ENCODE data around the gene SRRM2.
A peak's percentile ranks its signal among the peaks of the same experiment; 100 is the strongest.

The SRRM2 gene

DNA sequence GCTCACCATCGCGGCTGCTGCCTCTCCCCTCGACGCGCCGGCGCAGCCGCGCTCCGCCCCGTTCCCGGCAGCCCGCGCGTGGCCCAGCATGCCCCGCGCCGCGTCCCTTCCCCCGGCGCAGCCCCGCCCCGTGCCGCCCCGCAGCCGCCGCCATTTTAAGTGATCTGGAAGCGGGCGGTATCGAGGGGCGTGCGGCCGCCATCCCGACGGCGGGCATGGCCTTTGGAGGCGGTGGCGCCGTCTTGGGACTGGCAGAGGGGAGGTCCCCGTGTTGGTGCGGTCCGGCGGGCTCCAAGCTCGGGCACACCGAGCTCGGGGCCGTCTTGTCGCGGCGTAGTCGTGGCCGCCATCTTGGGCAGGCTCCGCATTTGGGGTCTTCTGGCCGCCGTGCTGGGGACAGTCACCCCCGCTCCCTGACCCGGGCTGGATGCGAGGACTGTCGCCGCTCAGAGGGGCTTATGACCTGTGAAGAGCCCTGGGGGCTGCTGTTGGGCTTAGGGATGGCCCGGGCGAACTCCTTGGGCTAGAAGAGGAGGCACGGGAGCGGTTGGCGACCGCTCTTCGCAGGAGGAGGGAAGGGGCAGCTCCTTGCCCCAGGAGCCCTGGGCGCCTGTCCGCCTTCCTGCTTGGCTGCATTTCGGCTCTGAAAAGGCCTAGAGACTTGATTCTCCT, 24.9 kb downstream of the SRRM2 start, which contains the start of gene ELOB:
Gene ELOB, minus strand, starts transcription at position 50 of the 672 bp plus-strand sequence. Its CDS starts 41 bp downstream, at position 9.
- DNase-seq (ENCODE audit: low read depth in 2 of 2): peak; percentile 74 to 89

DNA sequence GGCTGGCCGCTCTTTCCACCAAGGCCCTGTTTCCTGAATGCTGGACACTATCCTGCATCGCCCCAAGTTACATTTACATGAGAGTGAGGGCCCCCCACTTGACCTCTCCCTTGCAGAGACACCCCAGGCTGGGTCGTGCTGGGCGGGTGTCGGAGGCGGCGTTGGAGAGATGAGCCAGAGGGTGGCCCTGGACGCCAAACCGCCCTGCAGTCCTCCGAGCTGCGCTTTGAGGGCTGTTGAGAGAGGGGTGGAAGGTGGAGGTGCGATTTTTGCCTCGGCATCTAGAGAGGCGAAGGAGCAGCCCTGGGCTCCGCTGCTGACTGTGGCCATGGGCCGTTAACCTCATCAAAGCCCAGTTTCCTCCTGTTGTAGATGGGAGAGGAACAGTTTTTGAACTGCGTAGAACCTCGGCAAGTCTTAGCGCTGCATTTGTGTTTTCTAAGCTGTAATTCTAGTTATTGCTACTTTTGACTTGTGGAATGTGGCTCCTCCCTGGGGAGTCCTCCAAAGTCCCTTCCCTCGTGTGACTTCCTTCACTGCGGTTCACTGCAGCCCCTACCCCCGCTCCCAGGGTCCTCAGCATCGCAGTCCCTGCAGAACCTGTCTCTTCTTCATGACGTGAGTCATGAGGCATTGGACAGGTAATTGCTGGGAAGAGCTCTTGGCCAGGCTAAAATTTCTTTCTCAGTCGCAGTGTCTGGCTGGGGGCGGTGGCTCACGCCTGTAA, 25.6 kb downstream of the SRRM2 start:
- peak in 1 of 2 donors; percentile 24 for DNase-seq (ENCODE audit: low read depth in 2 of 2)

DNA sequence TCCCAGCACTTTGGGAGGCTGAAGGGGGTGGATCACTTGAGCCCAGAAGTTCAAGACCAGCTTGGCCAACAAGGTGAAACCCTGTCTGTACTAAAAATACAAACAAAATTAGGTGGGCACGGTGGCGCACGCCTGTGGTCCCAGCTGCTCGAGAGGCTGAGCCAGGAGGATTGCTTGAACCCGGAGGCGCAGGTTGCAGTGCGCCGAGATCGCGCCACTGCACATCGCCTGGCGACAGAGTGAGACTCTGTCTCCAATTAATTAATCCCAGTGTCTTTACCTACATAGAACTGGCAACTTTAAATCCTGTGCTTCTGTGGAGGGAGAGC, 26.2 kb downstream of the SRRM2 start:
- no peak for DNase-seq (ENCODE audit: low read depth in 2 of 2)

- DNase-seq (ENCODE audit: low read depth in 2 of 2): no peak
Measured at GRCh38 chr16:2779151-2779920, 26.9 kb downstream of the SRRM2 start.

DNA sequence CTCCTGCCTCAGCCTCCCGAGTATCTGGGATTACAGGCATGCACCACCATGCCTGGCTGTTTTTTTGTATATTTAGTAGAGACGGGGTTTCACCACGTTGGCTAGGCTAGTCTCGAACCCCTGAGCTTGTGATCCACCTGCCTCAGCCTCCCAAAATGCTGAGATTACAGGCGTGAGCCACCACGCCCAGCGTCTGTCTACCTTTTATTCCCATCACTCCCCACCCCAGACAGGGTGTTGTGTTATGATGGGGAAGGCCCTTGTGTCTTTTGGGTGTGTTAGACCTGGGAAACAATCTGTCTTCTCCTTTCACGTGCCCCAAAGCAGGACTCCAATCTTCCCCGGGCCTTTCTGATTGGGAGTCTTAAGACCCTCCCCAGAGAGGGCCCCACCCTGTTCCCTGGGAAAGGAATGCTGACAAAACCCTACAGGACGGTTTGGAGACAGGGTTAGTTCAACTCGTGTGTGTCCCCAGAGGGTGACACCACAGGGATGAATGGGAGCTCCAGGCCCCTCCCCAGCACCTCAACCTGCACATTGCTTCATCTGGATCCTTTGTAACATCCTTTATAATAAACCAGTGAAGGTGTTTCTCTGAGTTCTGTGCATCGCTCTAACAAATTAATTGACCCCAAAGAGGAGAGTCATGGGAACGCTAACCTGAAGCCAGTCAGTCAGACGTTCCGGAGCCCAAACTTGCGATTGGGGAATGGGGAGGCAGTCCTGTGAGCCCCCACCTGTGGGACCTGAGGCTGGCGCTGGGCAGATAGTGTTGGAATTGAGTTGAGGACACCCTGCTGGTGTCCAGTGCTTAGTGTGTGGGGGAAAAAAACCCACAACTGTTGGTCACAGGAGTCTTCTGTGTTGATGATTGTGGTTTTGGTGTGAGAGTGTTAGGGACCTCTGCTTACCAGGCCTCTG, 27.8 kb downstream of the SRRM2 start:
- DNase-seq (ENCODE audit: low read depth in 2 of 2): no peak

GRCh38 chr16:2782583-2783351, 30.3 kb downstream of the SRRM2 start:
- DNase-seq (ENCODE audit: low read depth in 2 of 2): no peak

DNA sequence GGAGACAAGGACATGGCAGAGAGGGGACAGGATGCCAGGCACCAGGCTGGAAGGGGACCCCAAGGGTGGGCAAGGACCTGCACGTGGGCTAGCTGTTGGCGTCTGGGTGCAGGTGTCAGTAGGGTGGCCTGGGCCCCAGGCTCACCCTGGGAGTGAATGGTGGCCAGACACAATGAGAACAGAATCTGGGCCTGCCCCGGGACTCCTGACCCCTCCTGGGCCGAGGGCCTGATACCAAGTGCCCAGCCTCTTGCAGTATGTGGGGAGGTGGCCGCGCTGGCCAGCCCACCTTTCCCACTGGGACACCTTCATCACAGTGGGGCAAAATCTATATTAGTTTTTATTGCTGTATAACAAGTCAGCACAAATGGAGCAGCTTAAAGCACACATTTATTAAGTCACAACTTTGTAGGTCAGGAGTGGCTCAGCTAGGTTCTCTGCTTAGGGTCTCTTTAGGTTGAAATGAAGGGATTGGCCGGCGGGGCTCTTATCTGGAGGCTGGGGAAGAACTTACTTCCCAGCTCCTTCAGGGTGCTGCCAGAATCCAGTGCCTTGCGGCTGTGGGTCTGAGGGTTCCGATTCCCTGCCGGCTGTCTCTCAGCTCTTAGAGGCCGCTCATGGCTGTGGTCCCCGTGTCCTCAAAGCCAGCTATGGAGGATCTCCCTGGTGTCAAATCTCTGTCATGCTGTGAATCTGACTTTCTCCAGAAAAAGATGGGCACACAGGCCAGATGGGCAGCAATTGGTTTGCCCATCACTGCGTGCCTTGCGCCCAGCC, 31.3 kb downstream of the SRRM2 start:
- no peak for DNase-seq (ENCODE audit: low read depth in 2 of 2)

DNA sequence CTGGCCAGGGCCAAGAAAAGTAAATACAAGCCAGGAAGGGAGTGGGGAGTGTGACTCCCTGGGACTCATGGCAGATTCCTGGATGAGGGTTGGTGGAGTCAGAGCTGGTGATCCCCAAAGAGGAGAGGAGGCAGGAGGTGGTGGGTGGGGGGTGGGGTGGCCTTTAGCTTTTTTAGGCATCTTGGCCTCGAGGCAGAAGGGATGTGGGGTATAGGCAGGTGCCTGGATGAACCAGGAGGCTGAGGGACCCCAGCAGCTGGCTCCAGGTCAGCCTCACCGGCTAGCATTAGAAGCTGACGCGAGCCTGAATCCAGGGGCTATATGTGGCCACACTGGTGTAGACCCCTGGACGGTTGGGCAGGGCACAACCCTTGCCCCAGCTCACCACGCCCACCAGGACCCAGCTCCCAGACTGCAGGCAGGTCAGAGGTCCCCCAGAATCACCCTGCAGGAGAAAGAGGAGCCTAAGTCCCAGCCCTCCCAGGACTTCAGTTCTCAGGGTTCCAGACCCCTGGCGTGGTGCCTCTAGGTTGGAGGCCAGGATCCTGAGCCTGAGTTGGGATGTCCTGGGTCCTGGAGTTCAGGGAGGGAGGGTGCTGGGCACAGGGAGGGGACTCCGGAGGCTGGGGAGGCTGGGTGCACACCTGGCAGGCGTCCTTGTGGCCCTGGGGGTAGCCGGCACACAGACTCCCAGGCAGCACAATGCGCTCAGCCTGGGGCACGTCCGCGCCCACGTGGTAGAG, 32.1 kb downstream of the SRRM2 start:
- DNase-seq (ENCODE audit: low read depth in 2 of 2): no peak

DNA sequence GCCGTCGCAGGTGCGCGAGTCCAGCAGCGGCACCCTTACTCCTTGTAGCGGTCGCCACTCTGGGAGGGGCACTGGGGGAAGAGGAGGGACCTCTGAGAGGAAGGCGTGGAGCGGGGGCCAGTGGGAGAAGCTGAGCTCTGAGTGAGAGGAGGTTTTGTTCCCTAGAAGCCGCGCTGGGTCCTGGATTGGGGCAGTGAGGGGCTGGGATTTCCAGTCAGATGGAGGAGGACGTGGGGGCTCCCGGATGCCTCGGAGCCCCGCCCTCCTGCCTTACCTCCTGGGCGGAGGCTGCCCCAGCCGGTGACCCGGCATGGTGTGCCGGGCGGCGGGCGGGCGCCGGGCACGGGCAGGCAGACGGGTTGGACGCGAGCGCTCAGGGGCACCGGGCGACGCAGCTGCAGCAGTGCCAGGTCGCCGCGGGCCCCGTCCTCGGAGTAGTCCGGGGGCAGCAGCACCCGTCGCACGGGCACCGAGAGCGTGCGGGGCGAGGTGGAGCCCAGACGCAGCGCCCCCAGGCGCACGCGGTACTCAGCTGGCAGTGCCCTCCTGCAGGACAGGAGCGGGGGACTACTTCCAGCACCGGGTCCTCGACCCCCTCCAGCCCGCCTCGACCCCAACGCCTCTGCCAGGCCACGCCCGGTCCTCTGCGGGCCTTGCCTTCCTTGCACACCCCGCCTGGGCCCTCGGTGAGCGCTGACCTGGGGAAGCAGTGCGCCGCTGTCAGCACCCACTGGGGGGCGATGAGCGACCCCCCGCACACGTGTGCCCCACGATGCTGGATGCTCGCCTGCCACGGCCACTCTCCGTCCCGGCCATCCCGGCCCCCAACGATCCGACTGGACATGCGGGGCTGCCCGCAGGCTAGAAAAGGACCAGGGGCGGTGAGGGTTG, 32.9 kb downstream of the SRRM2 start:
- peak in 1 of 2 donors; percentile 39 for DNase-seq (ENCODE audit: low read depth in 2 of 2)

- no peak for DNase-seq (ENCODE audit: low read depth in 2 of 2)
Measured at GRCh38 chr16:2786061-2786825, 33.8 kb downstream of the SRRM2 start.

DNA sequence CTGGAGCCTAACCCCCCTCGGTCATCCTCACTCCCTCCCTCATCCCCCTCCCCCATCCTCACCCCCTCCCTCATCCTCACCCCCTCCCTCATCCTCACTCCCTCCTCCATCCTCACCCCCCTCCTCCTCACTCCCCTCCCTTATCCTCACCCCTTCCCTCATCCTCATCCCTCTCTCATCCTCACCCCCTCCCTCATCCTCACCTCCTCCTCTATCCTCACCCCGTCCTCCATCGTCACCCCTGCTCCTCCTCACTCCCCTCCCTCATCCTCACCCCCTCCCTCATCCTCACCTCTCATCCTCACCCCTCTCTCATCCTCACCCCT, 34.4 kb downstream of the SRRM2 start:
- DNase-seq (ENCODE audit: low read depth in 2 of 2): no peak

DNA sequence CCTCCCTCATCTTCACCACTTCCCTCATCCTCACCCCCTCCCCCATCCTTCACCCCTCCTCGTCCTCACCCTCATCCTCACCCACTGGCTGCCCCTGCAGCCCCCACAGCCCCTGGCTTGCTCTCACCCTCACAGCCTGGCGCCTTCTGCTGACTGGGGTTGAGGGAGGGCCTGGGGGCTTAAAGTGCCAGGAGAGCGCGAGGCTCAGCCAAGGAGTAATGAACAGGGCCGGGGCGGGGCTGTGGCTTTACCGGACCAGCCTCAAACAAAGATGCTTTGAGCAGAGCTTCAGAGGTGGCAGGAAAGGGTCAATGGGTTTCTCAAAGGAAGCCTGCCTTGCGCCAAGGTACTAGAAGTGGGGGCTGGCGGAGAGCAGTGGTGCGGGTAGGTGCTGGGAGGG, 35.0 kb downstream of the SRRM2 start, which contains the start of gene PRSS33:
Gene PRSS33, minus strand, starts transcription at position 155 of the 400 bp plus-strand sequence. CDS start 1,013 bp downstream, outside the sequence.
- no peak for DNase-seq (ENCODE audit: low read depth in 2 of 2)

- no peak for DNase-seq (ENCODE audit: low read depth in 2 of 2)
Measured at GRCh38 chr16:2787961-2788360, 35.5 kb downstream of the SRRM2 start.

GRCh38 chr16:2790631-2791030, 38.2 kb downstream of the SRRM2 start:
- DNase-seq (ENCODE audit: low read depth in 2 of 2): no peak

DNA sequence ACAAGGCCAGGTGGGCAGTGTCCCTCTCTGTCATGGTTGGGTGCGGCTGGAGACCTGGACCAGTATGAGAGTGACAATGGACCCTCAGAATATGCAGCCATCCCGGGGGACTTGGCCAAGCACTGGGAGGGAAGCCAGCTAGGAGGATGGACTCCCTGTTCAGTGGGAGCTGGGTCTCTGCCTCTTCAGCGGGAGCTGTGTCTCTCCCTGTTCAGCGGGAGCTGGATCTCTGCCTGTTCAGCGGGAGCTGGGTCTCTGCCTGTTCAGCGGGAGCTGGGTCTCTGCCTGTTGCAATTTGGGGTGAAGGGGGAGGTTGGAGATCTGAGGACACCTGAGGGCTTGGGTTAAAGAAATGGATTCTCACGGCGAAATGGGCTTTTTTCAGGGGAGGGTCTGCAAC, 38.7 kb downstream of the SRRM2 start:
- no peak for DNase-seq (ENCODE audit: low read depth in 2 of 2)

DNA sequence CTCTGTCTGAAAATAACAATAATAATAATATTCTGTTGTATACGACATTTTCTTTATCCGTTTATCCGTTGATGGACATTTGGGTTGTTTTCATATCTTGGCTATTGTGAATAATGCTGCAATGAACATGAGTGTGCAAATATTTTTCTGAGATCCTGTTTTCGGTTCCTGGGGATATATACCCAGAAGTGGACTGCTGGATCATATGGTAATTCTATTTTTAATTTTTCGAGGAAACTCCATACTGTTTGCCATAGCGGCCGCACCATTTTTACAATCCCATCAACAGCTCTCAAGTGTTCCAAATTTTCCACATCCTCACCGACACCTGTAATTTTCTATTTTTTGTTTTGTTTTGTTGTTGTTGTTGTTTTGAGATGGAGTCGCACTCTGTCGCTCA, 40.5 kb downstream of the SRRM2 start:
- DNase-seq (ENCODE audit: low read depth in 2 of 2): no peak

DNA sequence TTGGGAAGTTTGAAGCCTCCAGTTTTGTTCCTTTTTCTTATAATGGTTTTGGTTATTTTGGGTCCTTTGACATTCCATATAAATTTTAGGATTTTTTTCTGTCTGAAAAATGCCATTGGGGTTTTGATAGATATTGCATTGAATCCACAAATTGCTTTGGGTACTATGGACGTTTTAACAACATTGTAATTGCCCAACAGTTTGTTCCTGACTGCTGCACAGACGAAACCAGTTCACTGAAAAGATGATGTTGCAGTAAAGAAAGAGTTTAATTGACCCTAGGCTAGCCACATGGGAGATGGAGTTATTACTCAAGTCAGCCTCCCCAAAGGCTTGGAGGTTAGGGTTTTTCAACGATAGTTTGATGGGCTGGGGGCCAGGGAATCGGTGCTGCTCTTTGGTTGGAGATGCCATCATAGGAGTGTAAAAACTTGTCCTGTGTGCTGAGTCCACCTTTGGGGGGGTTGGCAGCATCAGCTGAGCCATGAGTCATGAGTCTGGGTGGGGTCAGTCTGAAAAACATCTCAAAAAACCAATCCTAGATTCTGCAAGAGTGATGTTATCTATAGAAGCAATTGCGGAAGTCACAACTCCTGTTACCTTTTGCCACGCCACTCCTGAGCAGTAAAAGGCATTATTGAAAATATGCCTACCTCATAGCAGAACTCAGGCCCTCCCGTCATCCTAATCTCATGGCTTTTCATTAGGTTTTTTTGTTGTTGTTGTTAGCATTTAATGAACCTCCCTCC, 43.1 kb downstream of the SRRM2 start:
- no peak for DNase-seq (ENCODE audit: low read depth in 2 of 2)
